CD14-positive monocyte (primary cell): ENCODE measurements around the gene GLP2R. TPM values are rescaled to one million over a fixed set of nuclear protein-coding genes. Genes with fewer than 3 reads are reported as not detected.

ENCODE experiments used
- DNase-seq, 3 donors: peaks; one replicate each; pipeline ENCODE4 v3.0.0-alpha.2; 2011 to 2022
- H2AFZ ChIP-seq: 2 replicates; pipeline ENCODE4 v1.6.0; 2012; ENCODE audit warnings: mild to moderate bottlenecking, low read depth, low read length, inconsistent platforms; ENCODE audit not compliant: insufficient read depth, poor library complexity, severe bottlenecking
- H3K27ac ChIP-seq, 2 donors: 1 replicate in 1 of 2; 2 replicates in 1 of 2; pipeline ENCODE4 v1.5.1; 2012 to 2013; ENCODE audit warnings: low read length in 2 of 2, control low read depth in 1 of 2, inconsistent platforms in 1 of 2, low read depth in 1 of 2, mild to moderate bottlenecking in 1 of 2
- H3K27me3 ChIP-seq, 2 donors: one replicate each; pipeline versions ENCODE4 v1.6.0 to v1.6.1; 2011 to 2013; ENCODE audit warnings: low read length in 2 of 2; ENCODE audit not compliant: control insufficient read depth in 2 of 2, insufficient read depth in 2 of 2
- H3K36me3 ChIP-seq, 2 donors: replicated peaks in 1 of 2; 1 replicate in 1 of 2; 2 replicates in 1 of 2; pipeline versions ENCODE4 v1.5.1 to v1.6.1; 2012 to 2013; ENCODE audit warnings: low read length in 2 of 2, control low read depth in 1 of 2, inconsistent platforms in 1 of 2, mild to moderate bottlenecking in 1 of 2; ENCODE audit not compliant: insufficient read depth in 2 of 2, control insufficient read depth in 1 of 2
- H3K4me1 ChIP-seq, 2 donors: 1 replicate in 1 of 2; 2 replicates in 1 of 2; pipeline versions ENCODE4 v1.5.1 to v1.6.1; 2012 to 2013; ENCODE audit warnings: low read length in 2 of 2, control low read depth in 1 of 2, inconsistent platforms in 1 of 2, mild to moderate bottlenecking in 1 of 2, moderate library complexity in 1 of 2; ENCODE audit not compliant: insufficient read depth in 2 of 2, control insufficient read depth in 1 of 2
- H3K4me2 ChIP-seq: replicated peaks from 2 replicates; pipeline ENCODE3; 2012; ENCODE audit warnings: low read length, moderate library complexity, mild to moderate bottlenecking; ENCODE audit not compliant: poor library complexity, severe bottlenecking; ENCODE audit errors: extremely low read depth
- H3K4me3 ChIP-seq, 3 experiments: fragments of 200-600 bp in 1 of 3; sonication (generic) in 1 of 3; replicated peaks in 1 of 3; 1 replicate in 2 of 3; 2 replicates in 1 of 3; pipeline ENCODE4 v1.5.1; 2011 to 2013; ENCODE audit warnings: low read length in 3 of 3, mild to moderate bottlenecking in 3 of 3, control low read depth in 2 of 3, low read depth in 2 of 3, inconsistent platforms in 1 of 3, moderate library complexity in 1 of 3
- H3K79me2 ChIP-seq: 2 replicates; pipeline ENCODE4 v1.6.0; 2012; ENCODE audit warnings: mild to moderate bottlenecking, control low read depth, inconsistent platforms, low read length, moderate library complexity; ENCODE audit not compliant: insufficient read depth
- H3K9ac ChIP-seq: 2 replicates; pipeline ENCODE4 v1.6.0; 2017; ENCODE audit warnings: low read length, mild to moderate bottlenecking; ENCODE audit not compliant: insufficient read depth, poor library complexity, severe bottlenecking
- H3K9me3 ChIP-seq, 2 donors: replicated peaks in 1 of 2; 1 replicate in 1 of 2; 2 replicates in 1 of 2; pipeline versions ENCODE4 v1.5.1 to v1.6.1; 2012 to 2013; ENCODE audit warnings: low read length in 2 of 2, control low read depth in 1 of 2; ENCODE audit not compliant: control insufficient read depth in 1 of 2, insufficient read depth in 1 of 2
- H4K20me1 ChIP-seq: 2 replicates; pipeline ENCODE4 v1.6.0; 2012; ENCODE audit warnings: mild to moderate bottlenecking, low read length, control low read depth, moderate library complexity; ENCODE audit not compliant: insufficient read depth
- H3K27ac Mint-ChIP-seq, 7 donors: one replicate each; pipeline ENCODE4 v1.8.0; 2020; ENCODE audit warnings: mild to moderate bottlenecking in 7 of 7, mixed read lengths in 7 of 7, moderate library complexity in 6 of 7, inconsistent platforms in 2 of 7
- H3K27me3 Mint-ChIP-seq, 3 donors: one replicate each; pipeline ENCODE4 v1.8.0; 2021 to 2022; ENCODE audit warnings: low read depth in 3 of 3, mild to moderate bottlenecking in 3 of 3, mixed read lengths in 3 of 3, moderate library complexity in 3 of 3, inconsistent platforms in 1 of 3
- H3K36me3 Mint-ChIP-seq, 2 donors: one replicate each; pipeline ENCODE4 v1.8.0; 2020; ENCODE audit warnings: mixed read lengths in 2 of 2, inconsistent platforms in 1 of 2, mild to moderate bottlenecking in 1 of 2
- H3K4me1 Mint-ChIP-seq: one replicate; pipeline ENCODE4 v1.8.0; 2020; ENCODE audit warnings: mild to moderate bottlenecking, mixed read lengths
- H3K4me3 Mint-ChIP-seq, 2 donors: one replicate each; pipeline ENCODE4 v1.8.0; 2020; ENCODE audit warnings: mild to moderate bottlenecking in 2 of 2, mixed read lengths in 2 of 2, moderate library complexity in 1 of 2
- H3K9me3 Mint-ChIP-seq, 7 donors: one replicate each; pipeline ENCODE4 v1.8.0; 2020 to 2022; ENCODE audit warnings: mixed read lengths in 7 of 7, mild to moderate bottlenecking in 6 of 7, moderate library complexity in 6 of 7, inconsistent platforms in 2 of 7
- WGBS: methylation state at CpG from one replicate; pipeline ENCODE4 v1.1.5; 2013; ENCODE audit warnings: missing lambda C conversion rate; ENCODE audit not compliant: insufficient coverage; 5-methylcytosine and 5-hydroxymethylcytosine counted together
- intact Hi-C, 2 donors: fragments of 100-400 bp; cut with micrococcal nuclease; formaldehyde crosslinking; loops; one replicate each; pipeline versions ENCODE4 v1.15.0 to v1.15.1; 2023
- polyA plus RNA-seq, 3 donors: library from polyadenylated mRNA; depleted of rRNA in 1 of 3; unstranded in 2 of 3; stranded (reverse) in 1 of 3; fragments of 300-500 nt in 2 of 3; fragments of >200 nt in 1 of 3; fragmentation: Illumina TruSeq in 2 of 3; gene quantifications; 1 replicate in 2 of 3; 2 replicates in 1 of 3; pipeline ENCODE4 v1.2.3, GENCODE V29; 2012 to 2021
- TF ChIP-seq, protein P1 (sequence below): fragments of 200-600 bp; IDR thresholded peaks from one replicate; pipeline ENCODE4 v1.8.0; 2022; ENCODE audit warnings: antibody characterized with exemption, mild to moderate bottlenecking

Gene GLP2R
- polyA plus RNA-seq, 3 donors = not detected

DNA sequence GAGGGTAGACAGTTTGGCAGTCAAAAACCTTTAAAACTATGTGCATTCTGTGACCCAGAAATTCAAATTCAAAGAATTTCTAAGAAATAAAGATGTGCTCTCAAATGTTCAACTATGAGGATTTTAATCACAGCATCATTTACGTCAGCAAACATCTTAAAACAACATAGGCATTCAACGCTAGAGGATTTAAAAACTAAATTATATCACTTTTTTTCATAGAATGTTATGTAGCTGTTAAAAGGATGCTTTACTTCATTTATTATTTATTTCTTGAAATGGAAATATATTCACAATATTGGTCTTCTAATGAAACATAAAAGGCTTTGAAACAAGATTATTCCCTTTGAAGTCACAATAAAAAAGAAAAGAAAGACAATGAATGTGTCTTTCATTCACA is 3.6 kb downstream of the GLP2R start:
- intact Hi-C loops = no loop called here

GRCh38 chr17:9830711-9831110 is 5.0 kb downstream of the GLP2R start:
- H3K27ac ChIP-seq = no peak overlapping the region
- no CpG with 5 or more reads among the region's 2 CpGs for whole genome bisulfite sequencing

More for the DNA sequence above, 3.6 kb downstream of the GLP2R start:
- Histone ChIP-seq H3K27ac (no peak overlapping the region), H3K4me3 (no peak overlapping the region), H3K9ac (no peak overlapping the region), H4K20me1 (no peaks in the 10 kb centered on the region), H3K79me2 (no peaks in the 10 kb centered on the region), H3K27me3 (no peaks in the 10 kb centered on the region), H3K9me3 (no peaks in the 10 kb centered on the region), H3K36me3 (no peaks in the 10 kb centered on the region), H3K4me1 (no peaks in the 10 kb centered on the region), H2AFZ (no peak overlapping the region), H3K4me2 (no peak overlapping the region)
- Mint-ChIP-seq H3K4me3 (no peak overlapping the region), H3K9me3 (peaks cover 0 to 2% (median 0%) of the 10 kb centered on the region in 7 donors), H3K36me3 (no peaks in the 10 kb centered on the region), H3K4me1 (no peaks in the 10 kb centered on the region), H3K27me3 (peaks cover 7 to 15% (median 8%) of the 10 kb centered on the region in 3 donors), H3K27ac (no peak overlapping the region)
- DNase-seq = no peak
- WGBS = no CpG with 5 or more reads among the region's 2 CpGs
- TF ChIP-seq, protein P1, sequence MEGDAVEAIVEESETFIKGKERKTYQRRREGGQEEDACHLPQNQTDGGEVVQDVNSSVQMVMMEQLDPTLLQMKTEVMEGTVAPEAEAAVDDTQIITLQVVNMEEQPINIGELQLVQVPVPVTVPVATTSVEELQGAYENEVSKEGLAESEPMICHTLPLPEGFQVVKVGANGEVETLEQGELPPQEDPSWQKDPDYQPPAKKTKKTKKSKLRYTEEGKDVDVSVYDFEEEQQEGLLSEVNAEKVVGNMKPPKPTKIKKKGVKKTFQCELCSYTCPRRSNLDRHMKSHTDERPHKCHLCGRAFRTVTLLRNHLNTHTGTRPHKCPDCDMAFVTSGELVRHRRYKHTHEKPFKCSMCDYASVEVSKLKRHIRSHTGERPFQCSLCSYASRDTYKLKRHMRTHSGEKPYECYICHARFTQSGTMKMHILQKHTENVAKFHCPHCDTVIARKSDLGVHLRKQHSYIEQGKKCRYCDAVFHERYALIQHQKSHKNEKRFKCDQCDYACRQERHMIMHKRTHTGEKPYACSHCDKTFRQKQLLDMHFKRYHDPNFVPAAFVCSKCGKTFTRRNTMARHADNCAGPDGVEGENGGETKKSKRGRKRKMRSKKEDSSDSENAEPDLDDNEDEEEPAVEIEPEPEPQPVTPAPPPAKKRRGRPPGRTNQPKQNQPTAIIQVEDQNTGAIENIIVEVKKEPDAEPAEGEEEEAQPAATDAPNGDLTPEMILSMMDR = no peak

More at GRCh38 chr17:9830711-9831110, 5.0 kb downstream of the GLP2R start:
- peaks cover 0 to 4% (median 0%) of the 10 kb centered on the region in 7 donors for H3K9me3 Mint-ChIP-seq
- Histone ChIP-seq H3K27me3 (no peaks in the 10 kb centered on the region), H2AFZ (no peak overlapping the region), H3K4me3 (no peak overlapping the region), H3K9ac (no peak overlapping the region), H3K4me1 (no peaks in the 10 kb centered on the region), H4K20me1 (no peaks in the 10 kb centered on the region), H3K9me3 (no peaks in the 10 kb centered on the region), H3K79me2 (no peaks in the 10 kb centered on the region), H3K36me3 (no peaks in the 10 kb centered on the region), H3K4me2 (no peak overlapping the region)
- intact Hi-C loops = no loop called here
- H3K36me3 Mint-ChIP-seq = no peaks in the 10 kb centered on the region
- no peak overlapping the region for H3K27ac Mint-ChIP-seq
- H3K4me3 Mint-ChIP-seq = no peak overlapping the region
- TF ChIP-seq, protein P1 = no peak
- DNase-seq = no peak
- no peaks in the 10 kb centered on the region for H3K4me1 Mint-ChIP-seq
- peaks cover 3 to 15% (median 7%) of the 10 kb centered on the region in 3 donors for H3K27me3 Mint-ChIP-seq
